ENCODE measurements around the gene MSANTD3.
A peak's percentile ranks its signal among the peaks of the same experiment; 100 is the strongest.
"Not testable (repeated sequence)": the region's sequence is repeated elsewhere in the genome, so short reads cannot be mapped to it uniquely, and the experiment has no call there.

Gene MSANTD3

GRCh38 chr9:100426530-100427365, at the start of gene MSANTD3:
MSANTD3 (plus strand) TSS chr9:100427143; CDS start chr9:100441939, 14,796 bp downstream.
- Histone ChIP-seq H3K27me3 (ENCODE audit: control insufficient read depth in 2 of 2, insufficient read depth in 2 of 2, low read length in 2 of 2) (no peaks in the 10 kb centered on the region), H3K9me3 (ENCODE audit: control insufficient read depth in 2 of 2, low read length in 2 of 2) (no peaks in the 10 kb centered on the region), H3K36me3 (ENCODE audit: control insufficient read depth in 2 of 2, insufficient read depth in 2 of 2, low read length in 2 of 2) (no peaks in the 10 kb centered on the region), H3K27ac (ENCODE audit: low read depth in 2 of 2, low read length in 2 of 2) (peak within 1 kb of the TSS; percentile 60 to 67), H3K4me3 (ENCODE audit: low read length in 2 of 2) (peak within 1 kb of the TSS; percentile 82), H3K9ac (ENCODE audit: low read depth in 1 of 2, low read length in 2 of 2) (peak within 1 kb of the TSS; percentile 66 to 69), H3K4me1 (ENCODE audit: control insufficient read depth in 2 of 2, insufficient read depth in 2 of 2, low read length in 2 of 2) (peaks cover 0 to 10% of the 10 kb centered on the region in 2 donors)

DNA sequence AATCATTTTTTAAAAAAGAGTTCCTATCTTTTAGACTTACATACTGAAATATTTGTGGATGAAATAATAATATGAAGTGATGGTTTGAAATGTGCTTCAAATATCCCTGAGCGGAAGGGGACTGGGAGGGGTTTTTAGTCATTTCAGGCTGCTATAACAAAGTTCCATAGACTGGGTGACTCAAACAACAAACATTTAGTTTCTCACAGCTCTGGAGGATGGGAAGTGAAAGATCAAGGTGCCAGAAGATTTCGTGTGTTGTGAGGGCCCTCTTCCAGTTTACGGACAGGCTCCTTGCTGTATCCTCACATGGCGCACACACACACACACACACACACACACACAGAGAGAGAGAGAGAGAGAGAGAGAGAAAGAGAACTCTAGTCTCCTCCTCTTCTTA, 47.1 kb upstream of the MSANTD3 start:
- H3K9ac ChIP-seq (ENCODE audit: low read depth in 1 of 2, low read length in 2 of 2), result no peak overlapping the region
- H3K4me3 ChIP-seq (ENCODE audit: low read length in 2 of 2), result no peak overlapping the region
- H3K9me3 ChIP-seq (ENCODE audit: control insufficient read depth in 2 of 2, low read length in 2 of 2), result peaks cover 0 to 3% of the 10 kb centered on the region in 2 donors
- no peaks in the 10 kb centered on the region for H3K27me3 ChIP-seq (ENCODE audit: control insufficient read depth in 2 of 2, insufficient read depth in 2 of 2, low read length in 2 of 2)
- H3K27ac ChIP-seq (ENCODE audit: low read depth in 2 of 2, low read length in 2 of 2), result no peak overlapping the region
- no peaks in the 10 kb centered on the region for H3K36me3 ChIP-seq (ENCODE audit: control insufficient read depth in 2 of 2, insufficient read depth in 2 of 2, low read length in 2 of 2)
- no peaks in the 10 kb centered on the region for H3K4me1 ChIP-seq (ENCODE audit: control insufficient read depth in 2 of 2, insufficient read depth in 2 of 2, low read length in 2 of 2)

GRCh38 chr9:100392989-100393388, 34.0 kb upstream of the MSANTD3 start:
- H3K27me3 ChIP-seq (ENCODE audit: control insufficient read depth in 2 of 2, insufficient read depth in 2 of 2, low read length in 2 of 2); H3K27ac ChIP-seq (ENCODE audit: low read depth in 2 of 2, low read length in 2 of 2); H3K4me3 ChIP-seq (ENCODE audit: low read length in 2 of 2); H3K36me3 ChIP-seq (ENCODE audit: control insufficient read depth in 2 of 2, insufficient read depth in 2 of 2, low read length in 2 of 2); H3K9me3 ChIP-seq (ENCODE audit: control insufficient read depth in 2 of 2, low read length in 2 of 2); H3K9ac ChIP-seq (ENCODE audit: low read depth in 1 of 2, low read length in 2 of 2); H3K4me1 ChIP-seq (ENCODE audit: control insufficient read depth in 2 of 2, insufficient read depth in 2 of 2, low read length in 2 of 2): not testable (repeated sequence)

DNA sequence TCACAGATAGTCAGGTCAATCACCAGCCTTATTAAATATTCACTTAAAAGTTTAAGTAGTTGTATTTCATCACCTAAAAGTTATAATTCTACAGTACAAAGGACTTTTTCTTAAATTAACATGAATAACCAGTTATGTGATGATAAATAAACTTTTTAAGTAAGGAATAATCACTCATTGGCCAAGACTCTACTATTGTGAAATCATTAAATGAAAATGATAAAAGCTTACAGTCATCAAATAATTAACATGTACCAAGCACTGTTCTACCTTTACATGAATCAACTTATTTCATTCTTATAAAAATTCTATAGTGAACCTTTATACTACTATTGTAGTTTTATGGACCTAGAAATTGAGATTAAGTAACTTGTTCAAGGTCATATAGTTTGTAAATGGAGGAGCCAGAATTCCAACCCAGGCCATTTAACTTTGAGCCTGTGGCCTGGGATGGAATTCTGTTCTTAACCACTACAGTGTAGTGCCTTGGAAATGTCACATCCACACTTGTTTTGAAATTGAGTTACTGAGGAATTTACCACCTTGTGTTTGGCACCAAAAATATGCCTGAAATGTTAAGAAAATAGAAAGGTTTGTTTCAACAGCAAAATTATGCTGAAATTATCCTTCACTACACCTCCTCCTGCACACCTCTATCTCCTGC, 32.8 kb upstream of the MSANTD3 start:
- Histone ChIP-seq H3K9ac (ENCODE audit: low read depth in 1 of 2, low read length in 2 of 2) (no peak overlapping the region), H3K9me3 (ENCODE audit: control insufficient read depth in 2 of 2, low read length in 2 of 2) (no peaks in the 10 kb centered on the region), H3K4me1 (ENCODE audit: control insufficient read depth in 2 of 2, insufficient read depth in 2 of 2, low read length in 2 of 2) (no peaks in the 10 kb centered on the region), H3K27ac (ENCODE audit: low read depth in 2 of 2, low read length in 2 of 2) (no peak overlapping the region), H3K4me3 (ENCODE audit: low read length in 2 of 2) (no peak overlapping the region), H3K36me3 (ENCODE audit: control insufficient read depth in 2 of 2, insufficient read depth in 2 of 2, low read length in 2 of 2) (no peaks in the 10 kb centered on the region), H3K27me3 (ENCODE audit: control insufficient read depth in 2 of 2, insufficient read depth in 2 of 2, low read length in 2 of 2) (no peaks in the 10 kb centered on the region)

DNA sequence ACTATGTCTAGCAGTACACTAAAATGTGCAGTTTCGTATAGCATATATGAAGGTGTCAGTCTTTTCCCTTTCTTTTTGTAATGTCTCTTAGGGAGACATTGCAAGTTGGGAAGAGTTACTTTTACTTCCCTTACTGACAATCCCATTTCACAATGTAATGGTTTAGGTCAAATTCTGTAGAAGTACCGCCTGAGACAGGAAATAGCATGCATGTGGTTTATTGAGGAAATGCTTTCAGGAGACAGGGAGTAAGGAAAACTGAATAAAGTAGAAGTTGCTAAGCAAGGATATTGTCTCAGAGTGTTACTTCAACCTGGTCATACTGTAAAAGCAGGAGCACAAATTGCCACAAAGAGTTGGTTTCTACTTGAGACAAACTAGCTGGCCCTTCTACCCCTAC, 32.1 kb upstream of the MSANTD3 start:
- Histone ChIP-seq H3K4me3 (ENCODE audit: low read length in 2 of 2) (no peak overlapping the region), H3K9me3 (ENCODE audit: control insufficient read depth in 2 of 2, low read length in 2 of 2) (no peaks in the 10 kb centered on the region), H3K36me3 (ENCODE audit: control insufficient read depth in 2 of 2, insufficient read depth in 2 of 2, low read length in 2 of 2) (no peaks in the 10 kb centered on the region), H3K27ac (ENCODE audit: low read depth in 2 of 2, low read length in 2 of 2) (no peak overlapping the region), H3K4me1 (ENCODE audit: control insufficient read depth in 2 of 2, insufficient read depth in 2 of 2, low read length in 2 of 2) (no peaks in the 10 kb centered on the region), H3K9ac (ENCODE audit: low read depth in 1 of 2, low read length in 2 of 2) (no peak overlapping the region), H3K27me3 (ENCODE audit: control insufficient read depth in 2 of 2, insufficient read depth in 2 of 2, low read length in 2 of 2) (no peaks in the 10 kb centered on the region)

GRCh38 chr9:100396769-100397168, 30.2 kb upstream of the MSANTD3 start:
- H3K36me3 ChIP-seq (ENCODE audit: control insufficient read depth in 2 of 2, insufficient read depth in 2 of 2, low read length in 2 of 2), result no peaks in the 10 kb centered on the region
- no peak overlapping the region for H3K27ac ChIP-seq (ENCODE audit: low read depth in 2 of 2, low read length in 2 of 2)
- H3K4me3 ChIP-seq (ENCODE audit: low read length in 2 of 2), result no peak overlapping the region
- no peaks in the 10 kb centered on the region for H3K9me3 ChIP-seq (ENCODE audit: control insufficient read depth in 2 of 2, low read length in 2 of 2)
- no peaks in the 10 kb centered on the region for H3K27me3 ChIP-seq (ENCODE audit: control insufficient read depth in 2 of 2, insufficient read depth in 2 of 2, low read length in 2 of 2)
- H3K4me1 ChIP-seq (ENCODE audit: control insufficient read depth in 2 of 2, insufficient read depth in 2 of 2, low read length in 2 of 2), result no peaks in the 10 kb centered on the region
- H3K9ac ChIP-seq (ENCODE audit: low read depth in 1 of 2, low read length in 2 of 2), result no peak overlapping the region

DNA sequence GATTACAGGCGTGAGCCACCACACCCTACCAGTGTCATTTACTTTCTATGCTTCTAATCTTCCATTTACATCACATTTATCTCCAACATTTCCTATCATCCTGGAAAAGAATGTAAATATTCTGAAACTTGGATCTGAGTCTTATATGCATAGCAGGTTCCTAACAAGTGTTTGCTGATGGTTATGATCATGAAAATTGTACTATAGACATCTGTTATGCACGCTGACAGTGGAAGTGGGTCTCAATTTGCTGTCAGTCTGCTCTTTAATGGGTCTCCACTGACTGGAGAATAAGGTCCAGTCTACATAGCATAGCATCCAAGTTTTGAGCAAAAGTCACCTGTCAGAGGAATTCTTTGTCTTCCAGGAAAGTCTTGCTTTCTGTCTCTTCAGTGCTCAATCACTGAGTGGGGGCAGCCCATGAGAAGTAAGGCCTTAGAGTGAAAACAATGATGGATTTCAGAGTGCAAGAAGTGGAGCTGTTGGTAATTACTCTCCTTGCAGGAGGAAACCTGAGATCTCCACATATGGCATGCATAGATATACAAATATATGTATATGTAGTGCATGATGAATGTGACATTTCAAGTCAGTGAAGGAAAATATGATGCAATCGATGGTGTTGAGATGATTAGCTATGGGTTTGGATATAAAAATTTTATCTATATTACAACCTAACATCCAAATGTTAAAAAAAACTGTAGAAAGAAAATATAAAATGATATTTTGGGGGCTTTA, 29.2 kb upstream of the MSANTD3 start:
- H3K4me1 ChIP-seq (ENCODE audit: control insufficient read depth in 2 of 2, insufficient read depth in 2 of 2, low read length in 2 of 2), result no peaks in the 10 kb centered on the region
- H3K4me3 ChIP-seq (ENCODE audit: low read length in 2 of 2), result no peak overlapping the region
- no peak overlapping the region for H3K27ac ChIP-seq (ENCODE audit: low read depth in 2 of 2, low read length in 2 of 2)
- H3K36me3 ChIP-seq (ENCODE audit: control insufficient read depth in 2 of 2, insufficient read depth in 2 of 2, low read length in 2 of 2), result no peaks in the 10 kb centered on the region
- no peaks in the 10 kb centered on the region for H3K27me3 ChIP-seq (ENCODE audit: control insufficient read depth in 2 of 2, insufficient read depth in 2 of 2, low read length in 2 of 2)
- no peak overlapping the region for H3K9ac ChIP-seq (ENCODE audit: low read depth in 1 of 2, low read length in 2 of 2)
- no peaks in the 10 kb centered on the region for H3K9me3 ChIP-seq (ENCODE audit: control insufficient read depth in 2 of 2, low read length in 2 of 2)

- Histone ChIP-seq H3K4me3 (ENCODE audit: low read length in 2 of 2) (no peak overlapping the region), H3K27me3 (ENCODE audit: control insufficient read depth in 2 of 2, insufficient read depth in 2 of 2, low read length in 2 of 2) (no peaks in the 10 kb centered on the region), H3K9me3 (ENCODE audit: control insufficient read depth in 2 of 2, low read length in 2 of 2) (no peaks in the 10 kb centered on the region), H3K27ac (ENCODE audit: low read depth in 2 of 2, low read length in 2 of 2) (no peak overlapping the region), H3K9ac (ENCODE audit: low read depth in 1 of 2, low read length in 2 of 2) (no peak overlapping the region), H3K4me1 (ENCODE audit: control insufficient read depth in 2 of 2, insufficient read depth in 2 of 2, low read length in 2 of 2) (no peaks in the 10 kb centered on the region), H3K36me3 (ENCODE audit: control insufficient read depth in 2 of 2, insufficient read depth in 2 of 2, low read length in 2 of 2) (no peaks in the 10 kb centered on the region)
Measured at GRCh38 chr9:100401042-100401441, 25.9 kb upstream of the MSANTD3 start.

- H3K4me1 ChIP-seq (ENCODE audit: control insufficient read depth in 2 of 2, insufficient read depth in 2 of 2, low read length in 2 of 2), result peaks cover 0 to 8% of the 10 kb centered on the region in 2 donors
- no peak overlapping the region for H3K4me3 ChIP-seq (ENCODE audit: low read length in 2 of 2)
- H3K27ac ChIP-seq (ENCODE audit: low read depth in 2 of 2, low read length in 2 of 2), result no peak overlapping the region
- no peaks in the 10 kb centered on the region for H3K36me3 ChIP-seq (ENCODE audit: control insufficient read depth in 2 of 2, insufficient read depth in 2 of 2, low read length in 2 of 2)
- no peaks in the 10 kb centered on the region for H3K9me3 ChIP-seq (ENCODE audit: control insufficient read depth in 2 of 2, low read length in 2 of 2)
- peaks cover 2 to 3% of the 10 kb centered on the region in 2 donors for H3K27me3 ChIP-seq (ENCODE audit: control insufficient read depth in 2 of 2, insufficient read depth in 2 of 2, low read length in 2 of 2)
- no peak overlapping the region for H3K9ac ChIP-seq (ENCODE audit: low read depth in 1 of 2, low read length in 2 of 2)
Measured at GRCh38 chr9:100406962-100407361, 20.0 kb upstream of the MSANTD3 start.

All from mucosa of rectum (tissue), 2 donors.